ENCODE results near the gene AVL9.

Gene AVL9

DNA sequence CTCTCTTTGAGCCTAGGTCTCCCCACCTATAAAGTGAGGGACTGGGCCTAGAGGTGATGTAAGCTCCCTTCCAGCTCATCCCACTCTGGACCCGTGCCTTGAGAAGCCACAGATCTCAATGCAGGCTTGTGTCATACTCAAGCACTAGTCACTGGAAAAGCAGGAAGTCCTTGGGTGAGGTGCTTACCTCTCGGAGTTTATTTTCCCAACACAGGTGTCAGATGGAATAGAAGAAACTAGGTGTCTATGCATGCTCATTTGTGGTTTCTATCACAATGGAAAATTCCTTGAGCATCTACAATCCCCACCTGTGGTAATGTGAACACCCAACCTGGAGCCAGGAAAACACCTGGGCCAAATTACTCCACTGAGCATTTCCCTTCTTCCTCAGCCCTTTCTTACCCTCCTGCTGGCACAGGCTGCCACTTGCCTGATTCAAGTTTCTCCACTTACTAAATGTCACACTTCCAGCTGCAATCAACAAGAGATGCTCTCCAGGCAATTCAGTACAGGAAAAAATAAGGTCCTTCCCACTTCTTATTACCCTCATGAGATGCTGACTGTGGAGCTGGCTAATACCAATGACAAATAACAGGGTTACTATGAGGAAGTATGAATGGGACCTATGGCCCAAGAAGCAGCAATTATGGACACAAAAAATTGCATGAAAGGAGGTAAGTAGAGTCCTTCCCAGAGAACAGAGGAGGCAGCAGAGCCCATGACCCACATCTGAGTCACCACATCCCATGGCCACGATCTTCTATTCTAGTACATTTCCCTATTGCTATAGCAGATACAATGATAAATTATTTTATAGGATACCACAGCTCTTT lies 18.3 kb upstream of the AVL9 start:
- no peak overlapping the region for H3K4me3 ChIP-seq (ENCODE audit: low read depth, low read length)
- TF ChIP-seq, protein P1, sequence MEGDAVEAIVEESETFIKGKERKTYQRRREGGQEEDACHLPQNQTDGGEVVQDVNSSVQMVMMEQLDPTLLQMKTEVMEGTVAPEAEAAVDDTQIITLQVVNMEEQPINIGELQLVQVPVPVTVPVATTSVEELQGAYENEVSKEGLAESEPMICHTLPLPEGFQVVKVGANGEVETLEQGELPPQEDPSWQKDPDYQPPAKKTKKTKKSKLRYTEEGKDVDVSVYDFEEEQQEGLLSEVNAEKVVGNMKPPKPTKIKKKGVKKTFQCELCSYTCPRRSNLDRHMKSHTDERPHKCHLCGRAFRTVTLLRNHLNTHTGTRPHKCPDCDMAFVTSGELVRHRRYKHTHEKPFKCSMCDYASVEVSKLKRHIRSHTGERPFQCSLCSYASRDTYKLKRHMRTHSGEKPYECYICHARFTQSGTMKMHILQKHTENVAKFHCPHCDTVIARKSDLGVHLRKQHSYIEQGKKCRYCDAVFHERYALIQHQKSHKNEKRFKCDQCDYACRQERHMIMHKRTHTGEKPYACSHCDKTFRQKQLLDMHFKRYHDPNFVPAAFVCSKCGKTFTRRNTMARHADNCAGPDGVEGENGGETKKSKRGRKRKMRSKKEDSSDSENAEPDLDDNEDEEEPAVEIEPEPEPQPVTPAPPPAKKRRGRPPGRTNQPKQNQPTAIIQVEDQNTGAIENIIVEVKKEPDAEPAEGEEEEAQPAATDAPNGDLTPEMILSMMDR (IDR thresholded peaks at IDR 0.05; ENCODE audit: insufficient read depth, low read depth, low read length, missing control alignments), result no peak
- DNase-seq (ENCODE audit: low read depth), result no peak

DNA sequence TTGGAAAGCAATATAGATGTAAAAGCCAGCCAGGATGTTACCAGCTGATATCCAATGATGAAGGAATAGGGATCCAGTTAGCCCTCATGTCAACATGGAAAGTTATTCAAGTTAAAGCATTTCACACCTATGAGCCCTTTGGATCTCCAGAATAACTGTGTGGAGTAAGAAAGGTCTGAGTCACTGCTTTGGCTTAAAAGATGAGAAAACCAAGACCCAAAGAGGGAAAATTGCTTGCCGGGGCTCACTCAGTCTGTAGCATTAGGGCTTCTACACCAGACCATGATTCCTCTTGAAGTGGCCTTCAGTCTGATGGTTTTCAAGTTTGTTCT lies 17.7 kb upstream of the AVL9 start:
- H3K4me3 ChIP-seq (ENCODE audit: low read depth, low read length), result no peak overlapping the region
- TF ChIP-seq, protein P1 (IDR thresholded peaks at IDR 0.05; ENCODE audit: insufficient read depth, low read depth, low read length, missing control alignments), result no peak
- DNase-seq (ENCODE audit: low read depth), result no peak

DNA sequence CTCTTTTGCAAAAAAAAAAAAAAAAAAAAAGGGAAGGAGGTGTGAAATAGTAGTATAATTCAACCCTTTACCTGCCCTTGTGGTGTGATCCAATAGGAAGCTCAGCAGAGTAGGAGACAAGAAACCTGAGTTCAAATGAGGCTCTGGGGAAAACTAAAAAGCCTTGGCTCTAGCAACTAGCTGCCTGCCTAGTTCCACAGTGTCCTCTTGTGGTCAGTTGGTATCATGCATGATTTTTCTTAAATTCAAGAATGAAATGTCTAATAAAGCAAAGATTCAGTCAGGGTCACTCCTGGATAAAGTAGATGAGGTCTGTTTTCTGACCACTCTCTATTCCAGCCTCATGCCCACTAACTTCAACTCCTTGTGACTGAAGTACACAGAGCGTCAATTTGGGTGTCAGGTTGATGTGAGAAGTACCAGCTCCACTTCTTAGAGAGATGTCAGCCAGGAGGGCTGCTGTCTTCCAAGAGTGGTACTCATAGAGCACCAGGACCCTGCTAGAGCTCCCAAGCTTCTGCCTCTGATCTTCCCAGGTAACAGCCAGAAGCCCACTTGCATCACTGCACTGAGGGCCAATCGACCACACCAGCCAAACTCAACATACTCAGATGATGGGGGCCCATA lies 15.6 kb upstream of the AVL9 start:
- DNase-seq (ENCODE audit: low read depth), result peak; percentile 59
- H3K4me3 ChIP-seq (ENCODE audit: low read depth, low read length), result no peak overlapping the region
- TF ChIP-seq, protein P1 (IDR thresholded peaks at IDR 0.05; ENCODE audit: insufficient read depth, low read depth, low read length, missing control alignments), result peak; percentile 86

DNA sequence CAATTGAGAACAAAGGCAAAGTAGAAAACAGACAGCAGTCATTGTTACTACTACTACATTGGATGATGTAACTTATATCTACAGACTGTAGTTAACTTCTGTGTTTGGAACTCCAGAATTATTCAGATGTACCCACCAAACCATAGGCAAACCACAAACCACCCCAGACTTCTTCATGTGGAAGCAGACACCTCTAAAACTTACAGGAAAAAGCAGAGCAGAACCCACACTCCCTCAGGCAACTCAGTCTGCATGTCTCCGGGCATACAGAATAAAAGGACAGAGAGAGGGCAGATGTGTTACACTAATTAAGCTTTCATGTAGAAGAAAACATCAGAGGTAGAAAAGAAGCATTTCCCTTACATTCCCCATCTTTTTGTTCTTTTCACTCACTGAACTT lies 14.1 kb upstream of the AVL9 start:
- no peak for DNase-seq (ENCODE audit: low read depth)
- TF ChIP-seq, protein P1 (IDR thresholded peaks at IDR 0.05; ENCODE audit: insufficient read depth, low read depth, low read length, missing control alignments), result no peak
- H3K4me3 ChIP-seq (ENCODE audit: low read depth, low read length), result no peak overlapping the region

DNA sequence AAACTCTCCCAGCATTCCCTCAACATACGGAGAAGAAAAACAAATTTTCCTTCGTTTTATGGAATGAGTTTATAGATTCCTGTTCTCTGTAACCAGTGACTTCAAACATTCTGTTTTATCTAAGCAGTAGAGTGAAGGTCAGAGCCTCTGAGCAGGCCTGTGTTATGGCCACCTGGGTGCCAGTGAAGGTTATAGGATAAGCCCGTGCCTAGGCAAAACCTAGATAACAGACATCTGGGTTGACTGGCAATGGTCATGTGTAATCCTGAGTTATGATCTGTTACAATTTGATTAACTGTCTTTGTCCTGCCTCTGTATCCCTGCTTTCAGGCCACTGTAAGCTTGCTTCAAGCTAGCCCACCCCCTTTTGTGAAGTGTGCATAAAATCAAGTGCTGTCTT lies 13.4 kb upstream of the AVL9 start:
- no peak for DNase-seq (ENCODE audit: low read depth)
- no peak overlapping the region for H3K4me3 ChIP-seq (ENCODE audit: low read depth, low read length)
- TF ChIP-seq, protein P1 (IDR thresholded peaks at IDR 0.05; ENCODE audit: insufficient read depth, low read depth, low read length, missing control alignments), result no peak

DNA sequence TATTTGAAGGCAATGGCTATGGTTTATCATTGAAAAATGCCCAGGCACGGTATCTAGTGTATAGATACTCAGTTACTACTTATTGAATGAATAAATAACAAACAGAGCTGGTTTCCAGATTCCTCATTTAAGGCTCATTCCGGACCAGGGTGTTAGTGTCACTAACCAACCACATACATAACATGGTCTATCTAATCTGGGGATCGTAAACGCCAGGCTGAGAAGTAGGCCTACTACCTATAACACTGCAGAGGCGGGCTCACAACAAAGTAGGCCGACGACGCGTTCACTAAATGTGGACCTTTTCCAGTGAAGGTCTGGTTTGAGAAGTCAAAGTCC lies 5.5 kb upstream of the AVL9 start:
- H3K4me3 ChIP-seq (ENCODE audit: low read depth, low read length), result peak overlapping the region; percentile 93
- DNase-seq (ENCODE audit: low read depth), result no peak
- TF ChIP-seq, protein P1 (IDR thresholded peaks at IDR 0.05; ENCODE audit: insufficient read depth, low read depth, low read length, missing control alignments), result no peak

Measured in GM12865 (cell line).